A673 (cell line): ENCODE measurements around the gene EHHADH. TPM values are rescaled to one million over a fixed set of nuclear protein-coding genes. Genes with fewer than 3 reads are reported as not detected.

Experiments used
- BruUV-seq: library from RNA; stranded (reverse); fragments of 400-500 nt; replicated peaks from 2 replicates; lab custom pipeline; 2021; lab: Mats Ljungman, UMichigan
- CTCF ChIA-PET: fragments of 300-600 bp; sonication (Branson Sonifier 250); formaldehyde crosslinking; loops from one replicate; lab custom pipeline; 2022; ENCODE audit warnings: antibody characterized with exemption; lab: Charles Lee
- POLR2A ChIA-PET: fragments of 300-600 bp; sonication (Branson Sonifier 250); formaldehyde crosslinking; loops from one replicate; lab custom pipeline; 2022; ENCODE audit warnings: antibody characterized with exemption; ENCODE audit not compliant: low non-redundant PET; lab: Charles Lee
- DNase-seq: peaks from one replicate; pipeline ENCODE4 v3.0.0-alpha.2; 2015; ENCODE audit warnings: low spot score
- H3K27ac ChIP-seq: fragments of 200-600 bp; sonication (generic); 2 replicates; pipeline ENCODE4 v1.5.1; 2016; ENCODE audit warnings: mixed run types, low read depth, mild to moderate bottlenecking, mixed read lengths, antibody characterized with exemption, low read length; ENCODE audit not compliant: poor library complexity, severe bottlenecking
- H3K27me3 ChIP-seq: fragments of 200-600 bp; sonication (generic); replicated peaks from 2 replicates; pipeline ENCODE4 v1.6.1; 2017; ENCODE audit warnings: mixed run types, low read depth, mild to moderate bottlenecking, mixed read lengths, antibody characterized with exemption, low read length; ENCODE audit not compliant: insufficient read depth, poor library complexity
- H3K36me3 ChIP-seq: fragments of 200-600 bp; sonication (generic); 2 replicates; pipeline ENCODE4 v1.6.1; 2016; ENCODE audit warnings: mixed run types, mild to moderate bottlenecking, mixed read lengths, antibody characterized with exemption, low read length; ENCODE audit not compliant: insufficient read depth, poor library complexity, severe bottlenecking
- H3K4me1 ChIP-seq: fragments of 200-600 bp; sonication (generic); 2 replicates; pipeline ENCODE4 v1.6.1; 2017; ENCODE audit warnings: mixed run types, mild to moderate bottlenecking, mixed read lengths, antibody characterized with exemption, low read length; ENCODE audit not compliant: insufficient read depth, poor library complexity, severe bottlenecking
- H3K4me3 ChIP-seq: fragments of 200-600 bp; sonication (generic); 2 replicates; pipeline ENCODE4 v1.5.1; 2016; ENCODE audit warnings: low read depth, mixed run types, mild to moderate bottlenecking, mixed read lengths, low read length; ENCODE audit not compliant: poor library complexity, severe bottlenecking
- H3K9me3 ChIP-seq: fragments of 200-600 bp; sonication (generic); 2 replicates; pipeline ENCODE4 v1.6.1; 2016; ENCODE audit warnings: mixed run types, low read depth, mild to moderate bottlenecking, mixed read lengths, antibody characterized with exemption, low read length; ENCODE audit not compliant: poor library complexity, severe bottlenecking
- EZH2 ChIP-seq: fragments of 200-600 bp; sonication (generic); IDR thresholded peaks from 2 replicates; pipeline ENCODE4 v1.6.1; 2017; ENCODE audit warnings: borderline replicate concordance, low read depth, mild to moderate bottlenecking, mixed read lengths, antibody characterized with exemption, low read length; ENCODE audit not compliant: poor library complexity, severe bottlenecking
- intact Hi-C: fragments of 100-400 bp; cut with micrococcal nuclease; formaldehyde crosslinking; loops from one replicate; pipeline ENCODE4 v1.10.0; 2022; ENCODE audit not compliant: unreplicated experiment
- total RNA-seq: library from RNA; stranded (reverse); gene quantifications from 2 replicates; pipeline ENCODE4 v1.2.3, GENCODE V29; 2021
- TF ChIP-seq, protein P1 (sequence below): fragments of 300-800, 200-600 bp; sonication (generic); conservative IDR thresholded peaks from 2 replicates; pipeline ENCODE4 v1.5.1; 2017; ENCODE audit warnings: low read depth, mild to moderate bottlenecking, antibody characterized with exemption, low read length, moderate library complexity, mixed read lengths

The EHHADH gene
- total RNA-seq, 1 experiment from 2014 or later = 3.9 TPM

DNA sequence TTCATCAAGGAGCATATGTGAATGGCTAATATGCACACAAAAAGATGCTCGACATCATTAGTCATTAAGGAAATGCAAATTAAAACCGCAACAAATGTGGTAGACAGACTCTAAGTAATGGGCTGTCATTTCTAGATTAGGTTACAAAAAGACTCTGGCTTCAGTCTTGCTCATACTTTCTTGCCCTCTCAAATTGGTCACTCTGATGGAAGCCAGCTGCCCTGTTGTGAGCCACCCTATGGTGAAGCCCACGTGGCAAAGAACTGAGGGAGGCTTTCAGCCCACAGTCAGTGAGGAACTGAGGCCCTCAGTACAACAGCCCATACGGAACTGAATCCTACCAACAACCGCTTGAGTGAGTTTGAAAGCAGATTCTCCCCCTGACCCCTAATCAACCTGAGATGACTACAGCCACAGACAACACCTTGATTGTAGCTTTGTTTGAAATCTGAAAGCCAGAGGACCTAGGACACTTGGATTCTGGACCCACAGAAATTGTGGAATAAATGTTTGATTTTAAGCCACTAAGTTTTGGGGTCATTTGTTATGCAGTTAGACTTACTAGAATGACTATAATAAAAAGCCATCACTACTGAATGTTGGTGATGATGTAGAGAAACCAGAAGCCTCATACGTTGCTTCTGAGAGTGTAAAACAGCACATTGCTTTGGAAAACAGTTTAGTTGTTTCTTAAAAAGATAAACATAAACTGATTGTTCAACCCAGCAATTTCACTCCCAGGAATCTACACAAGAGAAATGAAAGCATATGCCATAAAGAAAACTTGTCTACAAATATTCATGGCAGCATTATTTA, 45.7 kb downstream of the EHHADH start:
- no peak overlapping the region for H3K27ac ChIP-seq

DNA sequence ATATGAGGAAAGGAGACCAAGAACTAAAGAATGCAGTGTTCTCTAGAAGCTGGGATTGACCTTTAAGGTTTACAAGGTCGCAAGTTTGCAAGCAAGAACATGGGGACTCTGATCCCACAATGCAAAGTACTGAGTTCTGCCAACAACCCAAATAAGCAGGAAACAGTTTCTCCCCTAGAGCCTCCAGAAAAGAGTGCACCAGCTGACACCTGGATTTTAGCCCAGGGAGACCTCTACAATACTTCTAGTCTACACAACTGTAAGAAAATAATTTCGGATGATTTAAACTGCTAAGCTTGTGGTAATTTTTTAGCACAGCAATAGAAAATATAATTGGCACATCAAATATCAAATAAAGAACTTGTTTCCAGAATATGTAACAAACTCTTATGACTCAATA, 46.4 kb downstream of the EHHADH start:
- ChIA-PET CTCF (no interaction called here), POLR2A (interaction anchor here (0.6 kb wide), 1 partner anchor 396 kb away, joined by 8 read pairs; the partner anchor contains the start of gene VPS8)
- no peaks in the 10 kb centered on the region for H3K9me3 ChIP-seq
- DNase-seq = no peak
- no peak overlapping the region for H3K27ac ChIP-seq
- no TSS peak for BruUV-seq
- H3K4me3 ChIP-seq = no peak overlapping the region
- no peaks in the 10 kb centered on the region for H3K36me3 ChIP-seq
- TF ChIP-seq EZH2 = no peak
- TF ChIP-seq, protein P1, sequence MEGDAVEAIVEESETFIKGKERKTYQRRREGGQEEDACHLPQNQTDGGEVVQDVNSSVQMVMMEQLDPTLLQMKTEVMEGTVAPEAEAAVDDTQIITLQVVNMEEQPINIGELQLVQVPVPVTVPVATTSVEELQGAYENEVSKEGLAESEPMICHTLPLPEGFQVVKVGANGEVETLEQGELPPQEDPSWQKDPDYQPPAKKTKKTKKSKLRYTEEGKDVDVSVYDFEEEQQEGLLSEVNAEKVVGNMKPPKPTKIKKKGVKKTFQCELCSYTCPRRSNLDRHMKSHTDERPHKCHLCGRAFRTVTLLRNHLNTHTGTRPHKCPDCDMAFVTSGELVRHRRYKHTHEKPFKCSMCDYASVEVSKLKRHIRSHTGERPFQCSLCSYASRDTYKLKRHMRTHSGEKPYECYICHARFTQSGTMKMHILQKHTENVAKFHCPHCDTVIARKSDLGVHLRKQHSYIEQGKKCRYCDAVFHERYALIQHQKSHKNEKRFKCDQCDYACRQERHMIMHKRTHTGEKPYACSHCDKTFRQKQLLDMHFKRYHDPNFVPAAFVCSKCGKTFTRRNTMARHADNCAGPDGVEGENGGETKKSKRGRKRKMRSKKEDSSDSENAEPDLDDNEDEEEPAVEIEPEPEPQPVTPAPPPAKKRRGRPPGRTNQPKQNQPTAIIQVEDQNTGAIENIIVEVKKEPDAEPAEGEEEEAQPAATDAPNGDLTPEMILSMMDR = no peak
- intact Hi-C loops = no loop called here
- peaks cover 26% of the 10 kb centered on the region for H3K4me1 ChIP-seq
- H3K27me3 ChIP-seq = no peaks in the 10 kb centered on the region

More for the DNA sequence above, 45.7 kb downstream of the EHHADH start:
- Histone ChIP-seq H3K27me3 (no peaks in the 10 kb centered on the region), H3K9me3 (no peaks in the 10 kb centered on the region), H3K4me1 (peaks cover 26% of the 10 kb centered on the region), H3K4me3 (no peak overlapping the region), H3K36me3 (no peaks in the 10 kb centered on the region)
- ChIA-PET POLR2A (interaction anchor here (0.6 kb wide), 1 partner anchor 396 kb away, joined by 8 read pairs; the partner anchor contains the start of gene VPS8), CTCF (no interaction called here)
- DNase-seq = peak; percentile 19
- intact Hi-C loops = no loop called here
- TF ChIP-seq, protein P1 = no peak
- no peak for TF ChIP-seq EZH2
- no TSS peak for BruUV-seq

DNA sequence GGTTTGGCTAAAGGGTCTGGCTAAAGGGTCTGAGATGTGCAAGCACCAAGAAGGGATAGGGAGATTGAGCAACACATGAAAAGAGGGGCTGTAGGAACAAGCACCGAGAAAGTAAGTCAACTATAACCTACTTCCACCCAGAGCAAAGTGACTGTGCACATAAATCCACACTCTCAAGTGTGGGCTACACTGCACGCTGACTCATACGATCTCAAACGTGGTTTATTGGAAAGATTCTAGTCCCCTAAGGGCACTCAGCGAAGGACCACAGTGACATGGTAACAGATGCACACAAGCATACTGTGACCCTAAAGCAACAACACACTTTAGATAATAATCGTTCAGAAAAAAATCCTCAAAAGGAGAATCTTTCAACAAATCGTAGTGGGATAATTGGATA, 48.0 kb downstream of the EHHADH start:
- Histone ChIP-seq H3K4me3 (no peak overlapping the region), H3K9me3 (no peaks in the 10 kb centered on the region), H3K27me3 (no peaks in the 10 kb centered on the region), H3K36me3 (no peaks in the 10 kb centered on the region), H3K27ac (no peak overlapping the region), H3K4me1 (peaks cover 18% of the 10 kb centered on the region)
- BruUV-seq = no TSS peak
- CTCF ChIA-PET = no interaction called here
- TF ChIP-seq, protein P1 = no peak
- DNase-seq = no peak
- POLR2A ChIA-PET = no interaction called here
- intact Hi-C loops = no loop called here
